Right lobe of liver (tissue), 4 donors: Measurements from ENCODE around the gene GPR78.
"Not testable (repeated sequence)": the region's sequence is repeated elsewhere in the genome, so short reads cannot be mapped to it uniquely, and the experiment has no call there.

Experiments
- CTCF ChIP-seq, 4 donors: fragments of 200-600 bp in 3 of 4; fragments of 450-650 bp in 1 of 4; IDR thresholded peaks; one replicate each; pipeline versions ENCODE4 v1.5.1 to v1.8.0; 2016 to 2022; ENCODE audit warnings: antibody characterized with exemption in 4 of 4, mild to moderate bottlenecking in 2 of 4
- POLR2A ChIP-seq: fragments of 450-650 bp; IDR thresholded peaks from one replicate; pipeline ENCODE4 v1.6.1; 2017; ENCODE audit warnings: antibody characterized with exemption, mild to moderate bottlenecking
- donor health status: DM: no; HTN: no; CAD: no.
- donor health status: DM: no; HTN: no; CAD: no.
- donor health status: DM: no; HTN: yes; CAD: no.

- not testable (repeated sequence) for TF ChIP-seq CTCF (IDR thresholded peaks at IDR 0.05); POLR2A
Observed at GRCh38 chr4:8576591-8576990, 3.6 kb upstream of the GPR78 start.
